Thoracic aorta (tissue), 2 donors: ENCODE measurements around the gene ASTN2. TPM values are rescaled to one million over a fixed set of nuclear protein-coding genes. Genes with fewer than 3 reads are reported as not detected.

Experiments used
- ATAC-seq: fragments of 150-250 bp; one replicate; pipeline ENCODE4 v1.8.0; 2017; ENCODE audit warnings: low read depth; ENCODE audit not compliant: insufficient number of reproducible peaks, low FRiP score
- DNase-seq: peaks from one replicate; pipeline ENCODE4 v3.0.0-alpha.2; 2020; ENCODE audit warnings: low spot score
- H3K27ac ChIP-seq, 2 donors: fragments of 200-600 bp; sonication (generic); 1 replicate in 1 of 2; 2 replicates in 1 of 2; pipeline ENCODE4 v1.5.1; 2016; ENCODE audit warnings: mild to moderate bottlenecking in 2 of 2, moderate library complexity in 2 of 2
- H3K27me3 ChIP-seq: fragments of 200-600 bp; sonication (generic); replicated peaks from 2 replicates; pipeline ENCODE4 v1.6.0; 2016; ENCODE audit warnings: mild to moderate bottlenecking; ENCODE audit not compliant: insufficient read depth
- H3K36me3 ChIP-seq: fragments of 200-600 bp; sonication (generic); one replicate; pipeline ENCODE4 v1.5.1; 2016
- H3K4me1 ChIP-seq, 2 donors: fragments of 200-600 bp; sonication (generic); 1 replicate in 1 of 2; 2 replicates in 1 of 2; pipeline versions ENCODE4 v1.5.1 to v1.6.0; 2016; ENCODE audit warnings: low read depth in 2 of 2, mild to moderate bottlenecking in 1 of 2; ENCODE audit not compliant: control insufficient read depth in 1 of 2
- H3K4me3 ChIP-seq: fragments of 200-600 bp; sonication (generic); 2 replicates; pipeline ENCODE4 v1.5.1; 2016; ENCODE audit warnings: mild to moderate bottlenecking
- H3K9me3 ChIP-seq: fragments of 200-600 bp; sonication (generic); 2 replicates; pipeline ENCODE4 v1.5.1; 2016
- total RNA-seq, 2 donors: library from RNA; depleted of rRNA; stranded (reverse); fragments of >200 nt; gene quantifications; one replicate each; pipeline versions ENCODE4 v1.1.0 to v1.2.3, GENCODE V29; 2016
- TF ChIP-seq, protein P1 (sequence below): fragments of 200-600 bp; sonication (generic); IDR thresholded peaks from one replicate; pipeline ENCODE4 v1.5.1; 2019; ENCODE audit warnings: antibody characterized with exemption

The ASTN2 gene
- total RNA-seq, 2 donors from 2014 or later: 6.8 to 7.1 TPM

DNA sequence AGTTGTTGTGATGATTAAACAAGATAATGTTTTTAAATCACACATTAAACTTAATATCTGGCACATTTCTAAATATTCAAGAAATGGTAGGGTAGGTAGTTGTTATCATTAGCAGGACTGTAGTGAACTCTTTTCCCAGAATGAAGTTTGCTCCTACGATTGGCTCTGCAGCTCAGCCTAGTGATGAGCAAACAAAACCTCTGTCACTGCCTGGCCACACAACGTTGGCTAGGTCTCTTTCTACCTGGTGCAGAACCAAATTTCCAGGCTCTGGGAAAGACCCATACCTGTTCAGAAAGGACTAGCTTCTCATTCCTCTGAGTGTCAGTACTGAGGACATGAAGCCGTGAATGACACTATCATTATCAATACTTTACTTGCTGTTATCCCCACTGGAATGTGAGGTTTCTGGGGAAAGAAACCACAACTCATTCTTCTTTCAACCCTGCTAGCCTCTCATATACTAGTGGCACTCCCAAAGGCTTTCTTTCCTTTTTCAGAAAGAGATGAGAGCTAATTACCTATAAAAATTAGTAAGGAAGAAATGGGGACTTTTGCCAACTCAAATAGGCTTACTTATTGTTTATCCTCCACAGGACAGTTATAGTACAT lies 947.0 kb downstream of the ASTN2 start:
- Histone ChIP-seq H3K27me3 (no peaks in the 10 kb centered on the region), H3K4me1 (peaks cover 14 to 18% of the 10 kb centered on the region in 2 donors), H3K27ac (no peak overlapping the region), H3K9me3 (no peaks in the 10 kb centered on the region), H3K36me3 (no peaks in the 10 kb centered on the region), H3K4me3 (no peak overlapping the region)
- ATAC-seq: no peak
- TF ChIP-seq, protein P1, sequence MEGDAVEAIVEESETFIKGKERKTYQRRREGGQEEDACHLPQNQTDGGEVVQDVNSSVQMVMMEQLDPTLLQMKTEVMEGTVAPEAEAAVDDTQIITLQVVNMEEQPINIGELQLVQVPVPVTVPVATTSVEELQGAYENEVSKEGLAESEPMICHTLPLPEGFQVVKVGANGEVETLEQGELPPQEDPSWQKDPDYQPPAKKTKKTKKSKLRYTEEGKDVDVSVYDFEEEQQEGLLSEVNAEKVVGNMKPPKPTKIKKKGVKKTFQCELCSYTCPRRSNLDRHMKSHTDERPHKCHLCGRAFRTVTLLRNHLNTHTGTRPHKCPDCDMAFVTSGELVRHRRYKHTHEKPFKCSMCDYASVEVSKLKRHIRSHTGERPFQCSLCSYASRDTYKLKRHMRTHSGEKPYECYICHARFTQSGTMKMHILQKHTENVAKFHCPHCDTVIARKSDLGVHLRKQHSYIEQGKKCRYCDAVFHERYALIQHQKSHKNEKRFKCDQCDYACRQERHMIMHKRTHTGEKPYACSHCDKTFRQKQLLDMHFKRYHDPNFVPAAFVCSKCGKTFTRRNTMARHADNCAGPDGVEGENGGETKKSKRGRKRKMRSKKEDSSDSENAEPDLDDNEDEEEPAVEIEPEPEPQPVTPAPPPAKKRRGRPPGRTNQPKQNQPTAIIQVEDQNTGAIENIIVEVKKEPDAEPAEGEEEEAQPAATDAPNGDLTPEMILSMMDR: no peak
- DNase-seq: no peak

GRCh38 chr9:116466271-116467235 lies 948.3 kb downstream of the ASTN2 start:
- no peaks in the 10 kb centered on the region for H3K27me3 ChIP-seq
- no peak for DNase-seq
- H3K9me3 ChIP-seq: no peaks in the 10 kb centered on the region
- TF ChIP-seq, protein P1: no peak
- H3K4me1 ChIP-seq: peaks cover 8 to 11% of the 10 kb centered on the region in 2 donors
- no peak overlapping the region for H3K4me3 ChIP-seq
- no peak overlapping the region for H3K27ac ChIP-seq
- H3K36me3 ChIP-seq: no peaks in the 10 kb centered on the region
- no peak for ATAC-seq

DNA sequence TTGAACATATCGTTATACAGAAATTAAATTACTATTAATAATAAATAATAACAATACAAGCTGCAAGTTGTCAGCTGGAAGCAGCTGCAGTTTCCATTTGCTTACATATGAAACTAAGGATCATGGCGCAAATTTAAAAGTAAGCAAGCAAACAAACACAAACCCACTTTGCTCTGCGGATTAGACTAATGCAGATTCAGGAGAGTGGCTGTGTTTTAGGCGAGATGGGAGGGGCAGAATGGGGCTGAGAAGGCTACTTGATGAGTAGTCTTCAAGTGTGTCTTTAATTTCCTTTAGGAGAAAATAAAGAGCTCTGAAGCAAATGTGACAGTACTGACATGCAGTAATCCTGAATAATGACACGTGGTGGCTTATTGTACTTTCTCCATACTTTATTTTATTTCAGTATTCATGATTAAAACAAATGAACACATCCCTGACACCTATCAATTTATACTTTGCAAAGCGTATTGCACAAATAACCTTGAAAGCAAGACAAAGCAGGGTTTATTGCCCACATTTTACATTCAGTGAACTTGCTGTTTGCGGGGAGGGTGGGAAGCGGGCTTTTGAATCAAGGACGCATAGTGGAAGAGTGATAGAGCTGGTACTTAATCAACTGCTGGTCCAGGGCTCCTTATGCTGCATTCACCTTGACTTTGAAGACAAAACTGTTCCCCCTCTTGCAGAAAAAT lies 949.1 kb downstream of the ASTN2 start:
- DNase-seq (no peak), ATAC-seq (no peak)
- H3K4me3 ChIP-seq: no peak overlapping the region
- no peaks in the 10 kb centered on the region for H3K36me3 ChIP-seq
- no peaks in the 10 kb centered on the region for H3K27me3 ChIP-seq
- H3K4me1 ChIP-seq: peaks cover under 1 to 3% of the 10 kb centered on the region in 2 donors
- H3K9me3 ChIP-seq: no peaks in the 10 kb centered on the region
- TF ChIP-seq, protein P1: no peak
- H3K27ac ChIP-seq: no peak overlapping the region

- no peaks in the 10 kb centered on the region for H3K4me1 ChIP-seq
- no peaks in the 10 kb centered on the region for H3K9me3 ChIP-seq
- DNase-seq: no peak
Measured at GRCh38 chr9:116464987-116465571, 949.8 kb downstream of the ASTN2 start.

More at GRCh38 chr9:116464987-116465571, 949.8 kb downstream of the ASTN2 start:
- no peaks in the 10 kb centered on the region for H3K36me3 ChIP-seq
- no peak for ATAC-seq
- H3K27me3 ChIP-seq: no peaks in the 10 kb centered on the region
- no peak overlapping the region for H3K4me3 ChIP-seq
- TF ChIP-seq, protein P1: no peak
- no peak overlapping the region for H3K27ac ChIP-seq
